OCI-LY3 (cell line): ENCODE results near the gene CCDC6.

Source experiments
- EZH2phosphoT487 ChIP-seq: fragments of 200-600 bp; shearing (Covaris generic); IDR thresholded peaks from 2 replicates; pipeline ENCODE4 v1.6.1; 2018; ENCODE audit warnings: antibody characterized with exemption, mixed run types, low read depth
- TF ChIP-seq, protein P1 (sequence below): fragments of 200-600, 300-600 bp; sonication (generic); IDR thresholded peaks from 2 replicates; pipeline ENCODE4 v1.5.1; 2014; ENCODE audit warnings: antibody characterized with exemption, low read length, low read depth

DNA sequence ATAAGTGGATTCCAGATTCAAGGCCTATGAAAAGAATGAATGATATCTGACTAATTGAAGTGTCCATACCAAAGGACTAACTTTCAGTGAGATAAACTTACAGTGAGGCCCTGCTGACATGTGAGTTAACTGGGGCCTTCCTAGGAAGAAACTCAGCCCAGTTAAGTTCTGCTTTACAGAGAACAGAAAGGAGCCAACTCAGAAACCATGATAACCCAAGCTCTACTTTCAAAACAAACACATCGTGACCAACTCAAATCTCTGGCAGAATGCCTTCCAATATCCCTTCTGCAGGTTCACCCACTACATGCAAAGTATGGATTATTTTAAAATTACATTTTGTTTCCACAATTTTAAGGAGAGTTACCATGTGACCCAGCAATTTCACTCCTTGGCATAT is 77.3 kb downstream of the CCDC6 start:
- TF ChIP-seq, protein P1, sequence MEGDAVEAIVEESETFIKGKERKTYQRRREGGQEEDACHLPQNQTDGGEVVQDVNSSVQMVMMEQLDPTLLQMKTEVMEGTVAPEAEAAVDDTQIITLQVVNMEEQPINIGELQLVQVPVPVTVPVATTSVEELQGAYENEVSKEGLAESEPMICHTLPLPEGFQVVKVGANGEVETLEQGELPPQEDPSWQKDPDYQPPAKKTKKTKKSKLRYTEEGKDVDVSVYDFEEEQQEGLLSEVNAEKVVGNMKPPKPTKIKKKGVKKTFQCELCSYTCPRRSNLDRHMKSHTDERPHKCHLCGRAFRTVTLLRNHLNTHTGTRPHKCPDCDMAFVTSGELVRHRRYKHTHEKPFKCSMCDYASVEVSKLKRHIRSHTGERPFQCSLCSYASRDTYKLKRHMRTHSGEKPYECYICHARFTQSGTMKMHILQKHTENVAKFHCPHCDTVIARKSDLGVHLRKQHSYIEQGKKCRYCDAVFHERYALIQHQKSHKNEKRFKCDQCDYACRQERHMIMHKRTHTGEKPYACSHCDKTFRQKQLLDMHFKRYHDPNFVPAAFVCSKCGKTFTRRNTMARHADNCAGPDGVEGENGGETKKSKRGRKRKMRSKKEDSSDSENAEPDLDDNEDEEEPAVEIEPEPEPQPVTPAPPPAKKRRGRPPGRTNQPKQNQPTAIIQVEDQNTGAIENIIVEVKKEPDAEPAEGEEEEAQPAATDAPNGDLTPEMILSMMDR = no peak
- TF ChIP-seq EZH2phosphoT487 = no peak
